Erythroblast (primary cell): ENCODE measurements around the gene CDH13.

Experiments
- GATA1 ChIP-seq: IDR thresholded peaks from 2 replicates; pipeline ENCODE4 v1.6.1; 2011; ENCODE audit warnings: low read depth, mild to moderate bottlenecking, control low read depth, low read length, moderate library complexity
- POLR2A ChIP-seq: IDR thresholded peaks from 2 replicates; pipeline ENCODE4 v1.6.1; 2011; ENCODE audit warnings: mild to moderate bottlenecking, low read length

- TF ChIP-seq POLR2A (no peak), GATA1 (no peak)
Measured at GRCh38 chr16:83269541-83269940, 642.8 kb downstream of the CDH13 start.
